ENCODE measurements around the gene ATP2B3.

GRCh38 chrX:153488231-153488914 is 29.1 kb upstream of the ATP2B3 start:
- TF ChIP-seq GATA2 (IDR thresholded peaks at IDR 0.05; ENCODE audit: low read depth, low read length) (no peak), GATA3 (IDR thresholded peaks at IDR 0.05; ENCODE audit: low read depth, low read length) (no peak)
